Activated T-cell treated with anti-CD3 and anti-CD28 coated beads, Interleukin-2, amount 50 U/mL, for 4 hours (primary cell): ENCODE measurements around the gene SCAND1. TPM values are rescaled to one million over a fixed set of nuclear protein-coding genes. Genes with fewer than 3 reads are reported as not detected.

Experiments
- ATAC-seq, 2 donors: fragments of 200-7000 bp; cut with Tn5 transposase; one replicate each; pipeline ENCODE4 v1.10.0; 2021
- DNase-seq: peaks from one replicate; pipeline ENCODE4 v3.0.0-alpha.2; 2020
- H3K27me3 Mint-ChIP-seq: one replicate; pipeline ENCODE4 v1.8.0; 2021; ENCODE audit warnings: low read depth, mixed read lengths
- H3K36me3 Mint-ChIP-seq: one replicate; pipeline ENCODE4 v1.8.0; 2022; ENCODE audit warnings: mixed read lengths; ENCODE audit not compliant: insufficient read depth
- H3K4me1 Mint-ChIP-seq: one replicate; pipeline ENCODE4 v1.8.0; 2021; ENCODE audit warnings: low read depth, mixed read lengths
- H3K4me3 Mint-ChIP-seq: one replicate; pipeline ENCODE4 v1.8.0; 2021; ENCODE audit warnings: mild to moderate bottlenecking, moderate library complexity, mixed read lengths
- H3K9me3 Mint-ChIP-seq: one replicate; pipeline ENCODE4 v1.8.0; 2021; ENCODE audit warnings: mixed read lengths
- total RNA-seq, 3 donors: library from RNA; stranded (reverse); gene quantifications; one replicate each; pipeline ENCODE4 v1.2.1, GENCODE V29; 2021

Gene SCAND1
- total RNA-seq, 3 donors from 2014 or later = 54.5 to 59.5 (median 57.1) TPM

DNA sequence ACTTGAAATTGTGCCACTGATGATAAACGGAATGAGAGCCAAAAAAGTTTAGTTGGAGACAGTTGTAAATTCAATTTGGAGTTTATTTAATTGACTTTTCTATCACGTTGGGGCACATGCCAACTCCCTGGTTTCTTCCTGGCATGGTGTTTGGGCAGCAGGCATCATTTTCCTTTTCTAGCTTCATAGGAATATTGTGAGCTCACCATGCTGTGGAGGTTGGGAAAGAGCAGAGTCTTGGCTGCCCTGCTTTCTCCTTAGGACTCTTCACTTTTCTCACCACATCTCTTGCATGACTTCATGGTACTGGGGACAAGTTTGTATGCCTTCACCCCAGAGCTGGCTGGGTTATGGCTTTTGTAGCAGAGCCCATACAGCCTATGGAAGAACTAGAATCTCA lies 6.4 kb downstream of the SCAND1 start:
- peaks cover 14% of the 10 kb centered on the region for H3K36me3 Mint-ChIP-seq
- H3K4me3 Mint-ChIP-seq = no peak overlapping the region
- ATAC-seq (no peak), DNase-seq (no peak)
- H3K4me1 Mint-ChIP-seq = peaks cover 19% of the 10 kb centered on the region
- H3K9me3 Mint-ChIP-seq = no peaks in the 10 kb centered on the region
- H3K27me3 Mint-ChIP-seq = no peaks in the 10 kb centered on the region

DNA sequence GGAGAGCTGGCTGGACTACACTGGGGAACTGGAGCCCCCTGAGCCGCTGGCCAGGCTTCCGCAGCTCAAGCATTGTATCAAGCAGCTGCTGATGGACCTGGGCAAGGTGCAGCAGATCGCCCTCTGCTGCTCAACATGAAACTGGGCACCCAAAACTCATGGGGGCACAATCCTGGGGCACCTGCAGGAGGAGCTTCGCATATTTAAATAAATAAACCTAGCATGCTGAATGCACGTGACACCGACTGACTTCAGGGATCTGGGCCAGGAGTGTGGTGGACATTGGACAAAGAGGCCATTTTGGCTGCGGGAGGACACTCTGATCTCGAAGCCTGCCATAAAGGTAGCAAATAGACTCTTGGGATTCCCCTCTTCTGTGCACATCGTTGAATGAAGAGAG lies 6.8 kb downstream of the SCAND1 start:
- Mint-ChIP-seq H3K9me3 (no peaks in the 10 kb centered on the region), H3K36me3 (peaks cover 15% of the 10 kb centered on the region), H3K4me1 (peaks cover 15% of the 10 kb centered on the region), H3K4me3 (no peak overlapping the region), H3K27me3 (no peaks in the 10 kb centered on the region)
- peak in 1 of 2 donors; percentile 43 for ATAC-seq
- DNase-seq = no peak

DNA sequence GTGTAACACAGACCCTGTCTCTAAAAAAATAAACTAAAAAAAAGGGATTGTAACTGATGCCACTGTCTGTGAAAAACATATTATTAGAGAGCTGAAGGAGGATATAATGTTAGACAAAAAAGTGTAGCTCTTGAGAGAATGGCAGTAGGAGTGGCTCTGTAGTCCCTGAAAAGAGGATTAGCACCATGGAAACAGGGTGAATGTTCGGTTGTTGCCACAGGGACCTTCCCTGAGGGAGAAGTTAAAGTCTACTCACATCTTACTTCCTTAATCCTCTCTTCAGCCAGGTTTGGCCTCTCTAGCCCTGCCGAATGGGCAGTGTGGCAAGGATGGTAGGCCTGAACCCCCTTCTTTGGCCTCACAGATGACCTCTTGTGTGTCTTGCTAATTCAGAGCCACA lies 12.1 kb downstream of the SCAND1 start:
- DNase-seq (no peak), ATAC-seq (no peak)
- no peak overlapping the region for H3K4me3 Mint-ChIP-seq
- H3K9me3 Mint-ChIP-seq = no peaks in the 10 kb centered on the region
- no peaks in the 10 kb centered on the region for H3K27me3 Mint-ChIP-seq
- H3K4me1 Mint-ChIP-seq = peaks cover under 1% of the 10 kb centered on the region
- H3K36me3 Mint-ChIP-seq = peaks cover 29% of the 10 kb centered on the region

DNA sequence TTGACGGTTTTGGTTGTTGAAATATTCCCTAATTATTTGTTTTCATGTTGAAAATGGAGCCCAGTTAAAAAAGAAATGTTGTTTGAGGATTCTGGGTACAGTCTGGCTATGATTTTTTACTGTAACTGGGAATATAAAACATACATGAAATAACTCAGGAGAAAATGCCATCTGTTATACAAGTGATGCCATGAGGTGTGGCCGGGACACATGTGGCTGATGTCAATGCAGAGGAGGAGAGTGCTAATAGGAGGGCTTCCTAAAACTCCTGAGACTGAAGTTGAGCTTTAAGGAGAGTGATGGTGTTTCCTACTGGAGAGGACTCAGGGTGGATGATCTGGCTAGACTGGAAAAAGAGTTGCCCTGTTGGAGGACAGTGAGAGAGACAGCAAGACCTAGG lies 12.7 kb downstream of the SCAND1 start:
- H3K4me3 Mint-ChIP-seq = no peak overlapping the region
- DNase-seq = no peak
- ATAC-seq = no peak
- no peaks in the 10 kb centered on the region for H3K4me1 Mint-ChIP-seq
- H3K27me3 Mint-ChIP-seq = no peaks in the 10 kb centered on the region
- no peaks in the 10 kb centered on the region for H3K9me3 Mint-ChIP-seq
- H3K36me3 Mint-ChIP-seq = peaks cover 29% of the 10 kb centered on the region

DNA sequence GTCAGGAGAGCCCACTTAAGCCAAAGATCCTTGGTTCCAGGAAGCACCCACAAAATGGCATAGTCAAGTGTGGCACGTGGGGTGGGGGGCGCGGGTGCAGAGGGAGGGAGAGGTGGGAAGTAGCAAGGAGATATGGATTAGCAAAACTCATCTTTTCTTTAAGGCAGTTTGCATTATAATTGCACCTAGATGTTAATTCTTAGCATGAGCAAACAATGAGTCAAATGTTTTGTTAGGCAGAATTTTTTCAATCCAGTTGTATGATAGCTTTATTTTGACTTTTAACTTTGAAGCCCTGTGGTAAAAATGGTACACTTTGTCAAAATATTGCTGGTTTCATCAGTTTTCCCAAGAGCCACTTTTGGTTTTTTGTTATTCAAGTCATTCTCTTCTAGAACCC lies 15.0 kb downstream of the SCAND1 start:
- Mint-ChIP-seq H3K4me3 (no peak overlapping the region), H3K4me1 (no peaks in the 10 kb centered on the region), H3K36me3 (peaks cover 29% of the 10 kb centered on the region), H3K9me3 (no peaks in the 10 kb centered on the region), H3K27me3 (no peaks in the 10 kb centered on the region)
- ATAC-seq (no peak), DNase-seq (no peak)

DNA sequence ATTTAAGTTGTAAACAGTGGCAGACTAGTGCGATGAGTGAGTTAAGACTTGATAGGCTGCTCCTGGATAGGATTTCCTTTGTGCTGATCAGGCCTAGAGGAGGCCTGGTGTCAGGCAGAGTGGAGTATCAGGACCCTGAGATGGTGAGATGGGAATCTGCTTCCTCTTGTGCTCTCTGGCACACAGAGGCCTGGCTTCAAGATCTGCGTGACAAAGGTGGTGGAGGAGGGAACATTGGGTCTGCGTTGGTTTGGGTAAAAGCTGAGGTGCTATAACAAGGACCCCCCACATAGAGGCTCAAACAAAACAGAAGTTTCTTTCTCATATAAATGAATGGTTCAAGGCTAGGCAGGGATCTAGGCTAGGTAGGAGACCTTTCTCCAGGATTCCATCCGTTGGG lies 20.3 kb downstream of the SCAND1 start:
- H3K9me3 Mint-ChIP-seq = no peaks in the 10 kb centered on the region
- no peak for DNase-seq
- H3K4me1 Mint-ChIP-seq = peaks cover 2% of the 10 kb centered on the region
- no peak overlapping the region for H3K4me3 Mint-ChIP-seq
- H3K36me3 Mint-ChIP-seq = peaks cover 34% of the 10 kb centered on the region
- ATAC-seq = no peak
- H3K27me3 Mint-ChIP-seq = no peaks in the 10 kb centered on the region

DNA sequence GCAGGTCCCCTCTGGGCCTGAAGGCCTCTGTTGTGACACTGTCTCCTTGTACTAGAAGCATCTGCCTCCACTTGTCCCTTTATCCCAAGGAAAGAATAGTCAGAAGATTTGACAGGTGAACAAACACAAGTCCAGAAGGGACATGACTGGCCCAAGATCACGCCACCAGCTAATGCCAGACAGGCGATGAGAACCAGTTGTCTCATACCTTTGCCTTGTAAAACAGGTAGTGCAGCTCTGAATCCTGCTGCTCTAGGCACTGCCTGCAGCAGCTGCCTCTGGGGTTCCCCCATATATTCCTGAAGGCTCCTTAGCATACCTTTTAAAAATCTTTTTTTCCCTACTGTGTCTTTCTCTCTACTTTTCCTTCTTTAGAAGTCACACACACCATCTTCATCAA lies 25.0 kb downstream of the SCAND1 start:
- H3K9me3 Mint-ChIP-seq = no peaks in the 10 kb centered on the region
- no peaks in the 10 kb centered on the region for H3K27me3 Mint-ChIP-seq
- H3K4me3 Mint-ChIP-seq = no peak overlapping the region
- peaks cover 40% of the 10 kb centered on the region for H3K36me3 Mint-ChIP-seq
- no peak for ATAC-seq
- DNase-seq = no peak
- H3K4me1 Mint-ChIP-seq = peaks cover 2% of the 10 kb centered on the region

DNA sequence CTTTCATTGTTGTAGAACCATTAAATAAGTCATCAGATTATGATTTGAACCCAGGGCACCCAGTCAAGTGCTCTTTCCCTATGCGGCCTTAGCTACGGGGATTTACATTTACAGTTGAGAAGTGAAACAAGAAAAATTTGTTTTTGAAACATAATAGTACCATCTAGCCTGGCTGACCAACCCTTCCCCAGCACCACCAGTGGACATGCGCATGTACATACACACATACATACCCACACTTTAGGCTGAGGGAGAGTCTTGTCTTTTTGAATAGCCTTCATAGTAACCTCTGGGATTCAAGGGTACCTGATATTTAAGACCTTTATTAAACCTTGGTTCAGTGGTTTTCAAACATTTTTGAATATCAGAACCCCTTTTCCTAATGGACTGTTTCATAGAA lies 33.8 kb downstream of the SCAND1 start:
- ATAC-seq = no peak
- no peaks in the 10 kb centered on the region for H3K9me3 Mint-ChIP-seq
- H3K4me3 Mint-ChIP-seq = no peak overlapping the region
- H3K36me3 Mint-ChIP-seq = peaks cover 18% of the 10 kb centered on the region
- H3K4me1 Mint-ChIP-seq = no peaks in the 10 kb centered on the region
- DNase-seq = no peak
- H3K27me3 Mint-ChIP-seq = no peaks in the 10 kb centered on the region

DNA sequence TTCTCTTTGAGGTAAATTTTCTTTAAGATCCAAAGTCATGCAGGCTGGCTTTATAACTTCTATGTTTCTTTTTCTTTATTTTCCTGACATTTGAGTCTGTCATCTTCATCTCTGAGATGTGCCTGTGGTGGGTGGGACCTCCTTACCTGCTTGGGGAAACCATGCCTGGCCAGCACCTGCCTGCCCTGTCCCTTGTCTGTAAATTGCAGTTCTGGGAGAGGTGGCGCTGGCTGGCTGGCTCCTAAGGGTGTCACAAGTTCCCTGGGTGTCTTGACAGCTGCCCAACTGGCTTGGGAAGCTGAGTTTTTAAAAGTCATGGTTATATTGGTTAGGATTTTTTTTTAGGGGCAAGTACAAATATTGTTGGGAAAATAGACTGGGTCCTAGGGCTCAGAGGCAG lies 36.3 kb downstream of the SCAND1 start:
- Mint-ChIP-seq H3K36me3 (peaks cover 29% of the 10 kb centered on the region), H3K4me3 (no peak overlapping the region), H3K9me3 (no peaks in the 10 kb centered on the region), H3K4me1 (no peaks in the 10 kb centered on the region), H3K27me3 (no peaks in the 10 kb centered on the region)
- ATAC-seq (no peak), DNase-seq (no peak)

DNA sequence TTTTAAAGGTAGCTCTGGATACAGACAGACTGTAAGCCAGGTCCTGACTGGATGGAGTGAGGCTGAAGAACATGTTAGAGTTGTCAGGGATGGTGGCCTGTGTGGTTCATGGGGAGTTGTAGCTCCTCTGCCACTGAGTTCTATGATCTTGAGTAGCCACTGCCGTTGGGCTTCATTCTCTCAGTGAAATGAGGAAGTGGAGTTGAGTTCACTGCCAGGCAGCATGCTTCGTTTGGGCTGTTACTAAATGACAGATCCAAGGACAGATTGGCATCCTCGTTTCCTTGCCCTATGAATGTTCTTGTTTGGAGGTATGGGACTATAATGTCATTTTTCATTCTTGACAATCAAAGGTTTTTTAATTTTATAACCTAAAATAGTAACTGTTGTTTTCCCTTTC lies 37.2 kb downstream of the SCAND1 start:
- peaks cover 35% of the 10 kb centered on the region for H3K36me3 Mint-ChIP-seq
- no peaks in the 10 kb centered on the region for H3K27me3 Mint-ChIP-seq
- ATAC-seq (no peak), DNase-seq (no peak)
- H3K9me3 Mint-ChIP-seq = no peaks in the 10 kb centered on the region
- no peak overlapping the region for H3K4me3 Mint-ChIP-seq
- no peaks in the 10 kb centered on the region for H3K4me1 Mint-ChIP-seq

DNA sequence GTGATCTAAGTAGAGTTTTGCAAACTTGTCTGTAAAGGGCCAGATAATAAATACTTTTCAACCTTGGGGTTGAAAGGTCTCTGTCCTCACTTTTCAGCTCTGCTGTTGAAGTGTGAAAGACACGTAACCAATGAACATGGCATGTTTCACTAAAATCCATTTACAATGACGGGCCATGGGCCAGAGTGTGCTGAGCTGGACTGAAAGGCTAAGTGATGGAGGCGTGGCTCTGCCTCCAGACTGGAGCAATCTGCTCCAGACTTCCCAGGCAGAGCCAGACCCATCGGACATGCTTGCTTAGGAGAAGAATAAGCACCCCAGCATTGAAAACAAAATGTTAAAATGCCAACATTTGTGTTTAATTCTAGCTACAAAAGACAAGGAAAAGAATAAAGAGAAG lies 41.4 kb downstream of the SCAND1 start:
- Mint-ChIP-seq H3K9me3 (no peaks in the 10 kb centered on the region), H3K36me3 (peaks cover 37% of the 10 kb centered on the region), H3K4me3 (no peak overlapping the region), H3K4me1 (peaks cover 13% of the 10 kb centered on the region), H3K27me3 (no peaks in the 10 kb centered on the region)
- no peak for DNase-seq
- ATAC-seq = no peak

DNA sequence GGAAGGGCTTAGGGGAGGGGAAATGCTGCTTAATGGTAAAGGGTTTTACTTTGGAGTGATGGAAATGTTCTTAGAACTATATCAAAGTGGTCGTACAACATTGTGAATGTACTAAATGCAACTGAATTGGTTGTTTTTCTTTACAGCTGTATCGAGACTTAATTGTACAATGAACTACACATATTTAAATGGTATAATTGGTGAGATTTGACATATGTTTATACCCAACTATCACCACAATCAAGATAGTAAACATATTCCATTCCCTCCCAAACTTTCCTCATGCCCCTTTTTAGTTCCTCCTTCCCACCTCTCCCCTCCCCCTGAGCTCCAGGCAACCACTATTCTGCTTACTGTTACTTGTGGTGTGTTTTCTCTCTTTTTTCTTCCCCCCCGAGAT lies 44.0 kb downstream of the SCAND1 start:
- Mint-ChIP-seq H3K9me3 (no peaks in the 10 kb centered on the region), H3K36me3 (peaks cover 40% of the 10 kb centered on the region), H3K27me3 (no peaks in the 10 kb centered on the region), H3K4me3 (no peak overlapping the region), H3K4me1 (peaks cover 17% of the 10 kb centered on the region)
- ATAC-seq (no peak), DNase-seq (no peak)

DNA sequence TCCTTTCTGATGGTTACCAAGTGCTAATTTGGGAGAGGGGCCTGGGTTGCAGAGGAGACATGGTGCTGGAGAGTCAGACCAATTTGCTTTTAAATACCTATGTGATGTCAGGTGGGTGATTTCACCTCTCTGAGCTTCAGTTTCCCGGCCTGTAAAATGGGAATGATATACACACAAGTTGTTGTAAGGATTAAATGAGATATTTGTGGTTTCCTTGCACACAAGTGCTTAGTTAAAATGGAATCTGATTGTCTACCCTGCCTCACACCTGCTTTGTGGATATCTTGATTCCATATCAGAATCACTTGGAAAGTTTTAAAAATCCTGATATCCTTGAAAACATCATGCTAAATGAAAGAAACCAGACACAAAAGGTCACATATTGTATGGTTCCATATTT lies 44.5 kb downstream of the SCAND1 start:
- H3K4me3 Mint-ChIP-seq = no peak overlapping the region
- DNase-seq = no peak
- ATAC-seq = no peak
- no peaks in the 10 kb centered on the region for H3K9me3 Mint-ChIP-seq
- H3K36me3 Mint-ChIP-seq = peaks cover 44% of the 10 kb centered on the region
- H3K27me3 Mint-ChIP-seq = no peaks in the 10 kb centered on the region
- H3K4me1 Mint-ChIP-seq = peaks cover 17% of the 10 kb centered on the region

DNA sequence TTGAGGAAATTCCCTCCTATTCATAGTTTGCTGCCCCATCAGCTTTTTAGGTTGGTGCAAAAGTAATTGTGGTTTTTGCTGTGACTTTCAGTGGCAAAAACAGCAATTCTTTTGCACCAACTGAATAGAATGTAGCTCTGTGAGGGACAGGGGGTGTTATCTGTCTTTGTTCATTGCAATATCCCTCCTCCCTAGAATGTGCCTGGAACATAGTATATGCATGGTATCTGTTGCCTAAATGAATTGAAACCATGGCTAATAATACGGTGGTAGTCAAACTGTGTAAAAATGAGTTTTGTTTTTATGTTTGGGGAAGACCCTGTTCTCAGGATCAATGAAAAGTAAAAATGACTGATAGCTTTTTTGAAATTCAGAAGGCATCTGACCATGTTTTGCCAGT lies 45.1 kb downstream of the SCAND1 start:
- no peak overlapping the region for H3K4me3 Mint-ChIP-seq
- H3K4me1 Mint-ChIP-seq = peaks cover 19% of the 10 kb centered on the region
- H3K27me3 Mint-ChIP-seq = no peaks in the 10 kb centered on the region
- peak; percentile 80 to 83 for ATAC-seq
- H3K9me3 Mint-ChIP-seq = no peaks in the 10 kb centered on the region
- no peak for DNase-seq
- peaks cover 44% of the 10 kb centered on the region for H3K36me3 Mint-ChIP-seq

DNA sequence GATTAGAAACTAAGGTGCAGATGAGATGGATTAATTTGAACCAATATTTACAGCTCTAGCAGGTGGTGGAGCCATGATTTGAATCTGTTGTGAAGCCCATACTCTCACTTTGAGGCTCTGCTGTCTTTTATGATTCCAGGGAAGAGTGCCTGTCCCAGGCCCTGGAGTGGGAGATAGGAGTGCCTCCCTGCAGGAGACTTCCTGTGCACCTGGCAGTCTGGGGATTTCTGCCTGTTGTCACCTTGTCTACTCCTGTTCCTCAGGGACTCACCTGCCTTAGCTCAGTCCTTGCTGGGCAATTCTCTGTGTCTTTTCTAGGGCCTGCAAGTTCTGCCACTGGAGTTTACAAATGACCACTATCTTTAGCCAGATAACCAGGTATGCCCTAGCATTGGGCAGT lies 46.3 kb downstream of the SCAND1 start:
- no peaks in the 10 kb centered on the region for H3K9me3 Mint-ChIP-seq
- peaks cover 35% of the 10 kb centered on the region for H3K36me3 Mint-ChIP-seq
- no peak for DNase-seq
- peaks cover 19% of the 10 kb centered on the region for H3K4me1 Mint-ChIP-seq
- H3K27me3 Mint-ChIP-seq = no peaks in the 10 kb centered on the region
- ATAC-seq = no peak
- H3K4me3 Mint-ChIP-seq = no peak overlapping the region

DNA sequence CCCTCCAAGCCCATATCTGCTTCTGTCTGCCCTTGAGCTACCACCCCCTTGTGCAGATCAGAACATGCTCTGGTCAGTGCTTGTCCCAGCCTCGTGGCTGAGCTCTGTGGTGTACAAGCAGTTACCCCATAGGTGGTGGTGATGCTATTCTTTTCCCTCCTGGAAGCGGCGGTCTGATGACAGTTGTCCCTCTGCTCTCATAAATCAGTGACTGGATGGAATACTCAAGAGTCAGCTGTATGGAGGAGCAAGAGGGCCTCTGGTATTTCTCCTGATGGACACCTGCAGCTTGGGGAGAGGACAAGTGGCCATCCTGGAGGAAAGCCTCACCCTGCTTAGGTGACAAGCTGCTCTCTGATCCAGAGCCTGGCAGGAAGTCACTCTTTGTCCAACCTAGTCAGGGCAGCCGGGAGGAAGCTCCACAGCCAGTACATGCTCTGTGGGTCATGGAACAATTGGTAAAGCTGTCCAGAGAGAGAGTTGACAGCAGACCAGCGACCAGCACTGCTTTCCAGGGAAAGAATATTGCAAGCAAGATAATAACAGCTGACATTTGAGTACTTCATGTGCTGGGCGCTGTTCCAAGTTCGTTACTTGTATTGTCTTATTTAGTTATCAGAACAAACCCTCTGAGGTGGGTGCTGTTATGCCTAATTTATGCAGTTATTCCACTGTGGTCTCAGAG lies 47.1 kb downstream of the SCAND1 start:
- Mint-ChIP-seq H3K27me3 (no peaks in the 10 kb centered on the region), H3K4me1 (peaks cover 22% of the 10 kb centered on the region), H3K4me3 (no peak overlapping the region), H3K36me3 (peaks cover 33% of the 10 kb centered on the region), H3K9me3 (no peaks in the 10 kb centered on the region)
- no peak for DNase-seq
- no peak for ATAC-seq
